Measurements from ENCODE around the gene SYCE1L.

SYCE1L gene

GRCh38 chr16:77246150-77246549 lies 46.9 kb downstream of the SYCE1L start:
- Histone ChIP-seq H4K20me1 (ENCODE audit: insufficient read depth, low read length) (no peaks in the 10 kb centered on the region), H3K4me2 (ENCODE audit: low read length) (no peak overlapping the region), H3K36me3 (ENCODE audit: insufficient read depth, low read length) (no peaks in the 10 kb centered on the region), H3K9me3 (ENCODE audit: low read length) (no peaks in the 10 kb centered on the region), H3K9ac (ENCODE audit: low read length) (no peak overlapping the region), H3K4me1 (ENCODE audit: insufficient read depth, low read length, severe bottlenecking) (no peaks in the 10 kb centered on the region), H3K27ac (ENCODE audit: low read depth, low read length, poor library complexity, severe bottlenecking) (no peak overlapping the region), H3F3A (ENCODE audit: insufficient read depth, low read length) (no peaks in the 10 kb centered on the region), H3K27me3 (ENCODE audit: insufficient read depth, low read length) (no peaks in the 10 kb centered on the region), H2AFZ (ENCODE audit: low read length) (no peak overlapping the region), H3K4me3 (ENCODE audit: low read depth, low read length, poor library complexity, severe bottlenecking) (no peak overlapping the region), H3K9me2 (ENCODE audit: low read depth, low read length) (no peaks in the 10 kb centered on the region), H3K79me2 (ENCODE audit: insufficient read depth, low read length) (no peaks in the 10 kb centered on the region)
- TF ChIP-seq CTCF (IDR thresholded peaks at IDR 0.05; ENCODE audit: low read length) = no peak
- no peak for TF ChIP-seq EZH2 (IDR thresholded peaks at IDR 0.05; ENCODE audit: borderline replicate concordance, low read length)

DNA sequence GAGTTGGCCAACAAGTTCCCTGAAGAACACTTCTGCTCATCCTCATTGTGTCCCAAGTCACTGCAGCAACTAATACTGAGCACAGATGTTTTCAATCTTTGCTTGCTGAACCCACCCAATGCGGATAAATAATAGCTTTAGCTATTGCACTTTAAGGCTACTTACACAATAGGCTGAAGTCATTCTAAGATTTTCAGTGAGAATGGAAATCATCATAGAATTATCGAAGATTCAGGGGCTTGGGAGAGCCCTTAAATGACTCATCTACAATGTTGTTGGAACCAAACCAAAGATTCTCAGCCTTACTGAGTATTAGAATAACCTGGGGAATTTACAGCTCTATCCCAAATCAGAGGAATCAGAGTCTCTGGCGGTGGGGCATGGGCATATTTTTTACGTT lies 51.2 kb downstream of the SYCE1L start:
- no peaks in the 10 kb centered on the region for H3K4me1 ChIP-seq (ENCODE audit: insufficient read depth, low read length, severe bottlenecking)
- no peaks in the 10 kb centered on the region for H3K9me3 ChIP-seq (ENCODE audit: low read length)
- H3F3A ChIP-seq (ENCODE audit: insufficient read depth, low read length) = no peaks in the 10 kb centered on the region
- H3K27me3 ChIP-seq (ENCODE audit: insufficient read depth, low read length) = no peaks in the 10 kb centered on the region
- H3K9ac ChIP-seq (ENCODE audit: low read length) = no peak overlapping the region
- no peaks in the 10 kb centered on the region for H3K36me3 ChIP-seq (ENCODE audit: insufficient read depth, low read length)
- H3K9me2 ChIP-seq (ENCODE audit: low read depth, low read length) = no peaks in the 10 kb centered on the region
- H3K79me2 ChIP-seq (ENCODE audit: insufficient read depth, low read length) = no peaks in the 10 kb centered on the region
- H3K4me2 ChIP-seq (ENCODE audit: low read length) = no peak overlapping the region
- H3K4me3 ChIP-seq (ENCODE audit: low read depth, low read length, poor library complexity, severe bottlenecking) = no peak overlapping the region
- no peak overlapping the region for H2AFZ ChIP-seq (ENCODE audit: low read length)
- no peak for TF ChIP-seq EZH2 (IDR thresholded peaks at IDR 0.05; ENCODE audit: borderline replicate concordance, low read length)
- TF ChIP-seq CTCF (IDR thresholded peaks at IDR 0.05; ENCODE audit: low read length) = no peak
- no peak overlapping the region for H3K27ac ChIP-seq (ENCODE audit: low read depth, low read length, poor library complexity, severe bottlenecking)
- no peaks in the 10 kb centered on the region for H4K20me1 ChIP-seq (ENCODE audit: insufficient read depth, low read length)

Measured in OCI-LY1 (cell line).